Activated T-helper 1 cell treated with anti-CD3 and anti-CD28 coated beads, Interleukin-12 subunit alpha, Interleukin-12 subunit beta, Interleukin-2, Interleukin-4 antibody, amounts not matched to agents 30 ng/mL and 10 ng/mL and 1 ng/mL, durations not matched to agents 14 hours and 24 hours and 36 hours (primary cell): ENCODE results near the gene EN1. TPM values are rescaled to one million over a fixed set of nuclear protein-coding genes. Genes with fewer than 3 reads are reported as not detected.

ENCODE experiments used
- DNase-seq: peaks from one replicate; pipeline ENCODE4 v3.0.0; 2021; ENCODE audit warnings: low spot score
- H3K27ac Mint-ChIP-seq: one replicate; pipeline ENCODE4 v1.8.0; 2021; ENCODE audit warnings: mild to moderate bottlenecking, mixed read lengths
- H3K27me3 Mint-ChIP-seq: one replicate; pipeline ENCODE4 v1.8.0; 2022; ENCODE audit warnings: mild to moderate bottlenecking, moderate library complexity, mixed read lengths; ENCODE audit not compliant: insufficient read depth
- H3K36me3 Mint-ChIP-seq: one replicate; pipeline ENCODE4 v1.8.0; 2021; ENCODE audit warnings: low read depth, mixed read lengths
- H3K4me1 Mint-ChIP-seq: one replicate; pipeline ENCODE4 v1.8.0; 2021; ENCODE audit warnings: low read depth, mixed read lengths
- H3K4me3 Mint-ChIP-seq: one replicate; pipeline ENCODE4 v1.8.0; 2021; ENCODE audit warnings: mild to moderate bottlenecking, moderate library complexity, mixed read lengths
- H3K9me3 Mint-ChIP-seq: one replicate; pipeline ENCODE4 v1.8.0; 2021; ENCODE audit warnings: mixed read lengths
- intact Hi-C: fragments of 100-400 bp; cut with micrococcal nuclease; formaldehyde crosslinking; loops from one replicate; pipeline ENCODE4 v1.15.1; 2024
- total RNA-seq: library from RNA; stranded (reverse); gene quantifications from 2 replicates; pipeline ENCODE4 v1.2.3, GENCODE V29; 2022

Gene EN1
- total RNA-seq, 1 donor from 2014 or later: not detected

- no peak overlapping the region for H3K27ac Mint-ChIP-seq
- H3K9me3 Mint-ChIP-seq: no peaks in the 10 kb centered on the region
- H3K4me3 Mint-ChIP-seq: no peak overlapping the region
- H3K27me3 Mint-ChIP-seq: peaks cover 50% of the 10 kb centered on the region
- H3K36me3 Mint-ChIP-seq: no peaks in the 10 kb centered on the region
- no peak for DNase-seq
- intact Hi-C loops: no loop called here
- no peaks in the 10 kb centered on the region for H3K4me1 Mint-ChIP-seq
Observed at GRCh38 chr2:118861731-118862130, 14.3 kb upstream of the EN1 start.

GRCh38 chr2:118861242-118861641, 13.8 kb upstream of the EN1 start:
- intact Hi-C loops: no loop called here
- no peaks in the 10 kb centered on the region for H3K4me1 Mint-ChIP-seq
- H3K4me3 Mint-ChIP-seq: no peak overlapping the region
- H3K9me3 Mint-ChIP-seq: no peaks in the 10 kb centered on the region
- no peak overlapping the region for H3K27ac Mint-ChIP-seq
- DNase-seq: no peak
- no peaks in the 10 kb centered on the region for H3K36me3 Mint-ChIP-seq
- H3K27me3 Mint-ChIP-seq: peaks cover 55% of the 10 kb centered on the region

GRCh38 chr2:118860506-118860905, 13.1 kb upstream of the EN1 start:
- no peaks in the 10 kb centered on the region for H3K9me3 Mint-ChIP-seq
- no peaks in the 10 kb centered on the region for H3K36me3 Mint-ChIP-seq
- peaks cover 61% of the 10 kb centered on the region for H3K27me3 Mint-ChIP-seq
- no peaks in the 10 kb centered on the region for H3K4me1 Mint-ChIP-seq
- no peak overlapping the region for H3K27ac Mint-ChIP-seq
- no peak for DNase-seq
- intact Hi-C loops: no loop called here
- no peak overlapping the region for H3K4me3 Mint-ChIP-seq

- Mint-ChIP-seq H3K36me3 (no peaks in the 10 kb centered on the region), H3K27ac (no peak overlapping the region), H3K4me3 (no peak overlapping the region), H3K9me3 (no peaks in the 10 kb centered on the region), H3K4me1 (no peaks in the 10 kb centered on the region), H3K27me3 (peaks cover 66% of the 10 kb centered on the region)
- intact Hi-C loops: loop anchor here (5.0 to 10.0 kb wide), 2 partner anchors 298 to 1486 kb away; partner anchors contain the start of genes C1QL2 and INHBB
- no peak for DNase-seq
Observed at GRCh38 chr2:118859157-118859770, 11.8 kb upstream of the EN1 start.

- Mint-ChIP-seq H3K4me3 (no peak overlapping the region), H3K36me3 (no peaks in the 10 kb centered on the region), H3K4me1 (no peaks in the 10 kb centered on the region), H3K9me3 (no peaks in the 10 kb centered on the region), H3K27ac (no peak overlapping the region), H3K27me3 (peaks cover 72% of the 10 kb centered on the region)
- intact Hi-C loops: loop anchor here (5.0 to 10.0 kb wide), 2 partner anchors 299 to 1486 kb away; partner anchors contain the start of genes C1QL2 and INHBB
- no peak for DNase-seq
Observed at GRCh38 chr2:118858485-118859156, 11.2 kb upstream of the EN1 start.

- H3K27ac Mint-ChIP-seq: no peak overlapping the region
- peaks cover 76% of the 10 kb centered on the region for H3K27me3 Mint-ChIP-seq
- no peak for DNase-seq
- H3K36me3 Mint-ChIP-seq: no peaks in the 10 kb centered on the region
- intact Hi-C loops: loop anchor here (5.0 to 10.0 kb wide), 2 partner anchors 299 to 1487 kb away; partner anchors contain the start of genes C1QL2 and INHBB
- H3K4me3 Mint-ChIP-seq: no peak overlapping the region
- H3K4me1 Mint-ChIP-seq: no peaks in the 10 kb centered on the region
- H3K9me3 Mint-ChIP-seq: no peaks in the 10 kb centered on the region
Observed at GRCh38 chr2:118857677-118858484, 10.4 kb upstream of the EN1 start.

- Mint-ChIP-seq H3K27ac (no peak overlapping the region), H3K27me3 (peaks cover 78% of the 10 kb centered on the region)
- intact Hi-C loops: loop anchor here (5.0 to 10.0 kb wide), 2 partner anchors 300 to 1488 kb away; partner anchors contain the start of genes C1QL2 and INHBB
Observed at GRCh38 chr2:118856978-118857676, 9.7 kb upstream of the EN1 start.

GRCh38 chr2:118856330-118856977, 9.0 kb upstream of the EN1 start:
- Mint-ChIP-seq H3K27ac (peak overlapping the region; percentile 18), H3K36me3 (peaks cover 2% of the 10 kb centered on the region)
- intact Hi-C loops: loop anchor here (5.0 to 10.0 kb wide), 2 partner anchors 301 to 1488 kb away; partner anchors contain the start of genes C1QL2 and INHBB

More at GRCh38 chr2:118856978-118857676, 9.7 kb upstream of the EN1 start:
- no peaks in the 10 kb centered on the region for H3K4me1 Mint-ChIP-seq
- H3K36me3 Mint-ChIP-seq: no peaks in the 10 kb centered on the region
- H3K4me3 Mint-ChIP-seq: no peak overlapping the region
- no peak for DNase-seq
- no peaks in the 10 kb centered on the region for H3K9me3 Mint-ChIP-seq

GRCh38 chr2:118855451-118856279, 8.2 kb upstream of the EN1 start:
- H3K4me1 Mint-ChIP-seq: peaks cover 4% of the 10 kb centered on the region
- peak overlapping the region; percentile 66 for H3K4me3 Mint-ChIP-seq
- peaks cover 2% of the 10 kb centered on the region for H3K36me3 Mint-ChIP-seq
- peaks cover 81% of the 10 kb centered on the region for H3K27me3 Mint-ChIP-seq
- H3K27ac Mint-ChIP-seq: peak overlapping the region; percentile 65
- no peaks in the 10 kb centered on the region for H3K9me3 Mint-ChIP-seq
- intact Hi-C loops: loop anchor here (1.0 to 10.0 kb wide), 6 partner anchors 23 to 1489 kb away; partner anchors contain the start of genes C1QL2 and INHBB
- DNase-seq: peak; percentile 71

More at GRCh38 chr2:118856330-118856977, 9.0 kb upstream of the EN1 start:
- no peak for DNase-seq
- H3K4me3 Mint-ChIP-seq: no peak overlapping the region
- no peaks in the 10 kb centered on the region for H3K9me3 Mint-ChIP-seq
- peaks cover 81% of the 10 kb centered on the region for H3K27me3 Mint-ChIP-seq
- H3K4me1 Mint-ChIP-seq: peaks cover 3% of the 10 kb centered on the region

GRCh38 chr2:118854507-118855345, 7.3 kb upstream of the EN1 start:
- Mint-ChIP-seq H3K27me3 (peaks cover 80% of the 10 kb centered on the region), H3K27ac (peak overlapping the region; percentile 41), H3K36me3 (peaks cover 2% of the 10 kb centered on the region), H3K9me3 (no peaks in the 10 kb centered on the region), H3K4me1 (peaks cover 4% of the 10 kb centered on the region), H3K4me3 (peak overlapping the region; percentile 22)
- intact Hi-C loops: loop anchor here (1.0 to 10.0 kb wide), 6 partner anchors 22 to 1490 kb away; partner anchors contain the start of genes C1QL2 and INHBB
- no peak for DNase-seq
